ENCODE measurements around the gene CSF3R. TPM values are rescaled to one million over a fixed set of nuclear protein-coding genes. Genes with fewer than 3 reads are reported as not detected.

Gene CSF3R
- total RNA-seq, 1 experiment from 2014 or later, result 0.26 TPM

- CTCF ChIA-PET, result interaction anchor here (1.5 kb wide), 1 partner anchor 350 kb away, joined by 5 read pairs; no protein-coding TSS in a partner anchor
- H3K27ac Mint-ChIP-seq, result no peak overlapping the region
- ATAC-seq, result peak; percentile 20
Observed at GRCh38 chr1:36513676-36514473, 31.2 kb upstream of the CSF3R start.

DNA sequence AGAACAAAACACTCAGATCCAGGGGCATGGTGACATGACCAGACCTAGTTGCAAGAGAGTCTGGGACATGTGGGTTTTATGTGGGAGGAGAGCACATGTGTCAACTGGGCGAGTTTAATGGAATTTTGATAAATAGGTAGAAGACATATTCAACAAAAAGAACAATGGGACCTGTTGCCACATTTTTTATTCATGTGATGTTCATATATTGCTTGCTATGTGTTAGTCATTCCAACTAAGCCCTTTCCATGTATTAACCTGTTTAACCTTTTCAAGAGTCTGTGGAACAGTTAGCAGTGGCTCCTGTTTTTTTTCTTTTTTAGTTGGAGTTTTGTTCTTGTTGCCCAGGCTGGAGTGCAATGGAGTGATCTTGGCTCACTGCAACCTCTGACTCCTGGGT is 30.1 kb upstream of the CSF3R start:
- TF ChIP-seq, protein P1, sequence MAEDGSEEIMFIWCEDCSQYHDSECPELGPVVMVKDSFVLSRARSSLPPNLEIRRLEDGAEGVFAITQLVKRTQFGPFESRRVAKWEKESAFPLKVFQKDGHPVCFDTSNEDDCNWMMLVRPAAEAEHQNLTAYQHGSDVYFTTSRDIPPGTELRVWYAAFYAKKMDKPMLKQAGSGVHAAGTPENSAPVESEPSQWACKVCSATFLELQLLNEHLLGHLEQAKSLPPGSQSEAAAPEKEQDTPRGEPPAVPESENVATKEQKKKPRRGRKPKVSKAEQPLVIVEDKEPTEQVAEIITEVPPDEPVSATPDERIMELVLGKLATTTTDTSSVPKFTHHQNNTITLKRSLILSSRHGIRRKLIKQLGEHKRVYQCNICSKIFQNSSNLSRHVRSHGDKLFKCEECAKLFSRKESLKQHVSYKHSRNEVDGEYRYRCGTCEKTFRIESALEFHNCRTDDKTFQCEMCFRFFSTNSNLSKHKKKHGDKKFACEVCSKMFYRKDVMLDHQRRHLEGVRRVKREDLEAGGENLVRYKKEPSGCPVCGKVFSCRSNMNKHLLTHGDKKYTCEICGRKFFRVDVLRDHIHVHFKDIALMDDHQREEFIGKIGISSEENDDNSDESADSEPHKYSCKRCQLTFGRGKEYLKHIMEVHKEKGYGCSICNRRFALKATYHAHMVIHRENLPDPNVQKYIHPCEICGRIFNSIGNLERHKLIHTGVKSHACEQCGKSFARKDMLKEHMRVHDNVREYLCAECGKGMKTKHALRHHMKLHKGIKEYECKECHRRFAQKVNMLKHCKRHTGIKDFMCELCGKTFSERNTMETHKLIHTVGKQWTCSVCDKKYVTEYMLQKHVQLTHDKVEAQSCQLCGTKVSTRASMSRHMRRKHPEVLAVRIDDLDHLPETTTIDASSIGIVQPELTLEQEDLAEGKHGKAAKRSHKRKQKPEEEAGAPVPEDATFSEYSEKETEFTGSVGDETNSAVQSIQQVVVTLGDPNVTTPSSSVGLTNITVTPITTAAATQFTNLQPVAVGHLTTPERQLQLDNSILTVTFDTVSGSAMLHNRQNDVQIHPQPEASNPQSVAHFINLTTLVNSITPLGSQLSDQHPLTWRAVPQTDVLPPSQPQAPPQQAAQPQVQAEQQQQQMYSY (CRISPR knock-in tag; IDR thresholded peaks at IDR 0.05), result no peak
- TF ChIP-seq USF1 (CRISPR knock-in tag; IDR thresholded peaks at IDR 0.05) (no peak), FOXJ3 (CRISPR knock-in tag; IDR thresholded peaks at IDR 0.05; ENCODE audit: borderline replicate concordance) (no peak), USF2 (CRISPR knock-in tag; IDR thresholded peaks at IDR 0.05) (no peak), CBFB (CRISPR knock-in tag; IDR thresholded peaks at IDR 0.05; ENCODE audit: low read depth) (no peak), SMAD3 (CRISPR knock-in tag; IDR thresholded peaks at IDR 0.05; ENCODE audit: borderline replicate concordance) (no peak)
- TF ChIP-seq, protein P2, sequence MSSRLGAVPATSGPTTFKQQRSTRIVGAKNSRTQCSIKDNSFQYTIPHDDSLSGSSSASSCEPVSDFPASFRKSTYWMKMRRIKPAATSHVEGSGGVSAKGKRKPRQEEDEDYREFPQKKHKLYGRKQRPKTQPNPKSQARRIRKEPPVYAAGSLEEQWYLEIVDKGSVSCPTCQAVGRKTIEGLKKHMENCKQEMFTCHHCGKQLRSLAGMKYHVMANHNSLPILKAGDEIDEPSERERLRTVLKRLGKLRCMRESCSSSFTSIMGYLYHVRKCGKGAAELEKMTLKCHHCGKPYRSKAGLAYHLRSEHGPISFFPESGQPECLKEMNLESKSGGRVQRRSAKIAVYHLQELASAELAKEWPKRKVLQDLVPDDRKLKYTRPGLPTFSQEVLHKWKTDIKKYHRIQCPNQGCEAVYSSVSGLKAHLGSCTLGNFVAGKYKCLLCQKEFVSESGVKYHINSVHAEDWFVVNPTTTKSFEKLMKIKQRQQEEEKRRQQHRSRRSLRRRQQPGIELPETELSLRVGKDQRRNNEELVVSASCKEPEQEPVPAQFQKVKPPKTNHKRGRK (CRISPR knock-in tag; IDR thresholded peaks at IDR 0.05; ENCODE audit: borderline replicate concordance), result no peak
- TF ChIP-seq, protein P3, sequence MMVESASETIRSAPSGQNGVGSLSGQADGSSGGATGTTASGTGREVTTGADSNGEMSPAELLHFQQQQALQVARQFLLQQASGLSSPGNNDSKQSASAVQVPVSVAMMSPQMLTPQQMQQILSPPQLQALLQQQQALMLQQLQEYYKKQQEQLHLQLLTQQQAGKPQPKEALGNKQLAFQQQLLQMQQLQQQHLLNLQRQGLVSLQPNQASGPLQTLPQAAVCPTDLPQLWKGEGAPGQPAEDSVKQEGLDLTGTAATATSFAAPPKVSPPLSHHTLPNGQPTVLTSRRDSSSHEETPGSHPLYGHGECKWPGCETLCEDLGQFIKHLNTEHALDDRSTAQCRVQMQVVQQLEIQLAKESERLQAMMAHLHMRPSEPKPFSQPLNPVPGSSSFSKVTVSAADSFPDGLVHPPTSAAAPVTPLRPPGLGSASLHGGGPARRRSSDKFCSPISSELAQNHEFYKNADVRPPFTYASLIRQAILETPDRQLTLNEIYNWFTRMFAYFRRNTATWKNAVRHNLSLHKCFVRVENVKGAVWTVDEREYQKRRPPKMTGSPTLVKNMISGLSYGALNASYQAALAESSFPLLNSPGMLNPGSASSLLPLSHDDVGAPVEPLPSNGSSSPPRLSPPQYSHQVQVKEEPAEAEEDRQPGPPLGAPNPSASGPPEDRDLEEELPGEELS (CRISPR knock-in tag; IDR thresholded peaks at IDR 0.05), result no peak
- Mint-ChIP-seq H3K27ac (no peak overlapping the region), H3K27me3 (ENCODE audit: low read depth) (no peaks in the 10 kb centered on the region), H3K36me3 (no peaks in the 10 kb centered on the region), H3K4me1 (peaks cover 12% of the 10 kb centered on the region), H3K4me3 (no peak overlapping the region), H3K9me3 (no peaks in the 10 kb centered on the region)
- ATAC-seq (no peak), DNase-seq (ENCODE audit: low spot score) (no peak)
- ChIA-PET POLR2A (no interaction called here), CTCF (no interaction called here)

More at GRCh38 chr1:36513676-36514473, 31.2 kb upstream of the CSF3R start:
- no peak overlapping the region for H3K4me3 Mint-ChIP-seq
- POLR2A ChIA-PET, result no interaction called here
- peaks cover 9% of the 10 kb centered on the region; the same call in 1 of the 2 replicates for H3K4me1 Mint-ChIP-seq
- DNase-seq (ENCODE audit: low spot score), result no peak
- TF ChIP-seq NFE2L1 (CRISPR knock-in tag; IDR thresholded peaks at IDR 0.05), result no peak
- no peak for TF ChIP-seq ZBTB21 (CRISPR knock-in tag; IDR thresholded peaks at IDR 0.05; ENCODE audit: borderline replicate concordance)
- TF ChIP-seq, protein P4, sequence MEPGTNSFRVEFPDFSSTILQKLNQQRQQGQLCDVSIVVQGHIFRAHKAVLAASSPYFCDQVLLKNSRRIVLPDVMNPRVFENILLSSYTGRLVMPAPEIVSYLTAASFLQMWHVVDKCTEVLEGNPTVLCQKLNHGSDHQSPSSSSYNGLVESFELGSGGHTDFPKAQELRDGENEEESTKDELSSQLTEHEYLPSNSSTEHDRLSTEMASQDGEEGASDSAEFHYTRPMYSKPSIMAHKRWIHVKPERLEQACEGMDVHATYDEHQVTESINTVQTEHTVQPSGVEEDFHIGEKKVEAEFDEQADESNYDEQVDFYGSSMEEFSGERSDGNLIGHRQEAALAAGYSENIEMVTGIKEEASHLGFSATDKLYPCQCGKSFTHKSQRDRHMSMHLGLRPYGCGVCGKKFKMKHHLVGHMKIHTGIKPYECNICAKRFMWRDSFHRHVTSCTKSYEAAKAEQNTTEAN (CRISPR knock-in tag; IDR thresholded peaks at IDR 0.05), result no peak
- no peak for TF ChIP-seq GABPB1 (CRISPR knock-in tag; IDR thresholded peaks at IDR 0.05)
- no peaks in the 10 kb centered on the region; the same call in 1 of the 2 replicates for H3K27me3 Mint-ChIP-seq (ENCODE audit: low read depth)
- H3K36me3 Mint-ChIP-seq, result no peaks in the 10 kb centered on the region
- no peaks in the 10 kb centered on the region for H3K9me3 Mint-ChIP-seq
